GM12878 (cell line): Measurements from ENCODE around the gene PCDHGA7. TPM values are rescaled to one million over a fixed set of nuclear protein-coding genes. Genes with fewer than 3 reads are reported as not detected.

Experiments used
- ATAC-seq: fragments of 200-7000 bp; cut with Tn5 transposase; 3 replicates; pipeline ENCODE4 v1.9.1; 2020; ENCODE audit warnings: mild to moderate bottlenecking, moderate library complexity
- BruUV-seq: library from RNA; stranded (reverse); fragments of 400-500 nt; replicated peaks from 2 replicates; lab custom pipeline; 2021; lab: Mats Ljungman, UMichigan
- CTCF ChIA-PET: fragments of 300-600 bp; sonication (Branson Sonifier 250); formaldehyde crosslinking; extraction: SDS; loops from one replicate; lab custom pipeline; 2021; ENCODE audit warnings: inconsistent platforms; lab: Yijun Ruan, JAX
- POLR2A ChIA-PET: fragments of 350-600 bp; formaldehyde crosslinking; extraction: SDS; loops from one replicate; lab custom pipeline; 2021; ENCODE audit warnings: inconsistent platforms; lab: Charles Lee
- RAD21 ChIA-PET: fragments of 300-600 bp; sonication (Branson Sonifier 250); formaldehyde crosslinking; loops from one replicate; lab custom pipeline; 2023; ENCODE audit warnings: antibody characterized with exemption; ENCODE audit not compliant: unreplicated experiment; lab: Charles Lee
- SMC1A ChIA-PET: fragments of 300-600 bp; sonication (Branson Sonifier 250); formaldehyde crosslinking; loops from one replicate; lab custom pipeline; 2023; ENCODE audit not compliant: unreplicated experiment, uncharacterized antibody; lab: Charles Lee
- DNase-seq: peaks from one replicate; pipeline ENCODE4 v3.0.0-alpha.2; 2011; ENCODE audit warnings: low read depth, low spot score
- FAIRE-seq: peaks from 3 replicates; lab custom pipeline; 2011; peaks lifted over from hg19 to GRCh38; lab: Jason Lieb, UNC
- H2AFZ ChIP-seq: 2 replicates; pipeline ENCODE4 v1.6.0; 2011; ENCODE audit warnings: low read depth, low read length, control low read depth; ENCODE audit not compliant: control insufficient read depth
- H3K27ac ChIP-seq: 2 replicates; pipeline ENCODE4 v1.5.1; 2011; ENCODE audit warnings: control low read depth; ENCODE audit not compliant: control insufficient read depth, insufficient read depth
- H3K27me3 ChIP-seq, 2 experiments: replicated peaks in 1 of 2; 2 replicates each; pipeline versions ENCODE4 v1.6.0 to v1.6.1; 2011; ENCODE audit warnings: low read length in 1 of 2; ENCODE audit not compliant: control insufficient read depth in 2 of 2, insufficient read depth in 2 of 2
- H3K36me3 ChIP-seq, 2 experiments: 2 replicates each; pipeline ENCODE4 v1.5.1; 2011; ENCODE audit warnings: low read length in 1 of 2; ENCODE audit not compliant: control insufficient read depth in 2 of 2, insufficient read depth in 2 of 2
- H3K4me1 ChIP-seq: 2 replicates; pipeline ENCODE4 v1.6.1; 2011; ENCODE audit warnings: mild to moderate bottlenecking, low read length, moderate library complexity, mixed read lengths; ENCODE audit not compliant: control insufficient read depth, insufficient read depth
- H3K4me2 ChIP-seq: 2 replicates; pipeline ENCODE4 v1.6.0; 2011; ENCODE audit warnings: control low read depth; ENCODE audit not compliant: control insufficient read depth, insufficient read depth
- H3K4me3 ChIP-seq: fragments of 200-600 bp; sonication (generic); 2 replicates; pipeline ENCODE4 v1.5.1; 2016
- H3K79me2 ChIP-seq: 2 replicates; pipeline ENCODE4 v1.6.0; 2011; ENCODE audit warnings: low read length; ENCODE audit not compliant: control insufficient read depth, insufficient read depth
- H3K9ac ChIP-seq: 2 replicates; pipeline ENCODE4 v1.8.0; 2011; ENCODE audit warnings: low read length, control low read depth, mixed read lengths; ENCODE audit not compliant: control insufficient read depth, insufficient read depth
- H3K9me3 ChIP-seq: replicated peaks from 3 replicates; pipeline ENCODE4 v1.5.1; 2011; ENCODE audit warnings: mild to moderate bottlenecking, low read length; ENCODE audit not compliant: control insufficient read depth, insufficient read depth
- H4K20me1 ChIP-seq: 2 replicates; pipeline ENCODE4 v1.6.0; 2011; ENCODE audit not compliant: control insufficient read depth, insufficient read depth
- BMI1 ChIP-seq: fragments of 450-650 bp; IDR thresholded peaks from 2 replicates; pipeline ENCODE4 v1.6.1; 2016; ENCODE audit warnings: mild to moderate bottlenecking, moderate library complexity, borderline replicate concordance
- E2F4 ChIP-seq: IDR thresholded peaks from 2 replicates; pipeline ENCODE4 v1.6.1; 2012; ENCODE audit warnings: low read depth, low read length, improper control_type of control experiment
- FOXM1 ChIP-seq: IDR thresholded peaks from 2 replicates; pipeline ENCODE4 v1.6.1; 2012; ENCODE audit warnings: low read depth, mild to moderate bottlenecking, inconsistent platforms, low read length, moderate library complexity
- GABPA ChIP-seq: IDR thresholded peaks from 2 replicates; pipeline ENCODE4 v1.6.1; 2014; ENCODE audit warnings: antibody characterized with exemption, low read depth, mild to moderate bottlenecking, inconsistent platforms
- IKZF2 ChIP-seq, 2 experiments: fragments of 450-650 bp; IDR thresholded peaks; 2 replicates each; pipeline ENCODE4 v1.6.1; 2017; ENCODE audit warnings: mild to moderate bottlenecking in 2 of 2, moderate library complexity in 2 of 2
- LARP7 ChIP-seq: fragments of 450-650 bp; IDR thresholded peaks from 2 replicates; pipeline ENCODE4 v1.6.1; 2017; ENCODE audit warnings: mild to moderate bottlenecking
- POLR2A ChIP-seq: IDR thresholded peaks from 2 replicates; pipeline ENCODE4 v1.6.1; 2011; ENCODE audit warnings: low read depth, mild to moderate bottlenecking, low read length
- PRDM15 ChIP-seq: fragments of 450-650 bp; formaldehyde crosslinking; IDR thresholded peaks from 2 replicates; pipeline ENCODE4 v1.4.0; 2020; ENCODE audit warnings: mild to moderate bottlenecking, moderate library complexity
- RUNX3 ChIP-seq: IDR thresholded peaks from 2 replicates; pipeline ENCODE4 v1.6.1; 2012; ENCODE audit warnings: low read length, inconsistent platforms
- SKIL ChIP-seq: fragments of 450-650 bp; IDR thresholded peaks from 2 replicates; pipeline ENCODE4 v1.6.1; 2017; ENCODE audit warnings: mild to moderate bottlenecking, low read depth, inconsistent platforms; ENCODE audit not compliant: poor library complexity, severe bottlenecking
- SMC3 ChIP-seq: IDR thresholded peaks from 2 replicates; pipeline ENCODE4 v1.6.1; 2011; ENCODE audit warnings: low read length, improper control_type of control experiment, borderline replicate concordance
- SREBF1 ChIP-seq: IDR thresholded peaks from 2 replicates; pipeline ENCODE4 v1.6.1; 2012; ENCODE audit warnings: mild to moderate bottlenecking, low read length
- SUZ12 ChIP-seq: fragments of 200-600 bp; sonication (generic); IDR thresholded peaks from one replicate; pipeline ENCODE4 v1.6.1; 2018; ENCODE audit warnings: antibody characterized with exemption, mild to moderate bottlenecking; ENCODE audit not compliant: unreplicated experiment
- TBL1XR1 ChIP-seq: IDR thresholded peaks from 2 replicates; pipeline ENCODE4 v1.6.1; 2012; ENCODE audit warnings: low read depth, low read length, improper control_type of control experiment
- TCF3 ChIP-seq: IDR thresholded peaks from 2 replicates; pipeline ENCODE4 v1.6.1; 2012; ENCODE audit warnings: low read depth, mild to moderate bottlenecking, low read length, borderline replicate concordance; ENCODE audit not compliant: insufficient read depth
- YBX1 ChIP-seq: fragments of 450-650 bp; IDR thresholded peaks from 2 replicates; pipeline ENCODE4 v1.6.1; 2016; ENCODE audit warnings: antibody characterized with exemption
- ZNF207 ChIP-seq: fragments of 450-650 bp; IDR thresholded peaks from 2 replicates; pipeline ENCODE4 v1.6.1; 2014; ENCODE audit warnings: antibody characterized with exemption, mild to moderate bottlenecking, borderline replicate concordance
- WGBS: methylation state at CpG from one replicate; pipeline ENCODE4 v1.1.6; 2016; ENCODE audit warnings: low lambda C conversion rate; ENCODE audit not compliant: insufficient replicate concordance, insufficient coverage; ENCODE audit errors: missing lambda C conversion rate; 5-methylcytosine and 5-hydroxymethylcytosine counted together
- in situ Hi-C: fragments of 300-500 bp; cut with MboI; formaldehyde crosslinking; loops from 9 replicates; pipeline ENCODE4 v1.14.3; 2018; ENCODE audit warnings: mixed read lengths
- intact Hi-C: fragments of 100-400 bp; cut with micrococcal nuclease; formaldehyde crosslinking; loops from one replicate; pipeline ENCODE4 v1.14.2; 2022; ENCODE audit not compliant: unreplicated experiment
- polyA plus RNA-seq, 11 experiments: library from polyadenylated mRNA; depleted of rRNA in 4 of 11; unstranded in 6 of 11; stranded (reverse) in 5 of 11; fragments of >200 nt; fragmentation: Nextera tagmentation in 4 of 11; fragmentation: Illumina TruSeq in 1 of 11; extraction: Ambion mirVana in 4 of 11; extraction: Trizol in 1 of 11; gene quantifications; 1 replicate in 1 of 11; 2 replicates in 10 of 11; pipeline versions ENCODE4 v1.2.1 to v1.2.3, GENCODE V29; 2011 to 2016; ENCODE audit warnings: inconsistent platforms in 2 of 11, missing spikeins in 2 of 11, low read depth in 1 of 11
- total RNA-seq, 4 experiments: library from RNA; depleted of rRNA in 3 of 4; stranded (reverse); fragments of >200 nt in 3 of 4; fragmentation: Illumina TruSeq in 1 of 4; extraction: Trizol in 1 of 4; gene quantifications; 2 replicates each; pipeline versions ENCODE4 v1.2.1 to v1.2.3, GENCODE V29; 2013 to 2021

Gene PCDHGA7
- total and polyA plus RNA-seq, 10 of the 15 experiments (the other 5 are each of a cell fraction or from before 2014, with no cell fraction given): 0.01 to 0.18 (median 0.08) TPM; not detected in 3

- intact Hi-C loops: no loop called here
- TF ChIP-seq LARP7 (no peak), SMC3 (no peak), RUNX3 (no peak), PRDM15 (CRISPR knock-in tag) (no peak), ZNF207 (no peak), SREBF1 (no peak), FOXM1 (no peak), GABPA (no peak), E2F4 (no peak), IKZF2 (IDR thresholded peaks at IDR 0.05) (no peak), BMI1 (no peak), YBX1 (no peak), TBL1XR1 (no peak), POLR2A (no peak), SUZ12 (no peak), TCF3 (no peak), SKIL (no peak)
Observed at GRCh38 chr5:141366016-141366896, 16.3 kb upstream of the PCDHGA7 start.

More at GRCh38 chr5:141366016-141366896, 16.3 kb upstream of the PCDHGA7 start:
- Histone ChIP-seq H3K79me2 (no peaks in the 10 kb centered on the region), H3K4me3 (no peak overlapping the region), H2AFZ (no peak overlapping the region), H3K27me3 (no peaks in the 10 kb centered on the region; a peak in 1 of 4 replicates), H3K9ac (no peak overlapping the region), H3K27ac (no peak overlapping the region), H3K4me1 (no peaks in the 10 kb centered on the region), H4K20me1 (no peaks in the 10 kb centered on the region), H3K36me3 (no peaks in the 10 kb centered on the region), H3K9me3 (peaks cover 13% of the 10 kb centered on the region; the same call in 1 of the 3 replicates), H3K4me2 (no peak overlapping the region)
- ChIA-PET RAD21 (no interaction called here), SMC1A (no interaction called here), CTCF (interaction anchor here (1.3 kb wide), 1 partner anchor 197 kb away, joined by 3 read pairs; no protein-coding TSS in a partner anchor), POLR2A (no interaction called here)
- no TSS peak for BruUV-seq
- WGBS: 66% methylated on average over 46 of the region's 46 CpGs
- in situ Hi-C loops: no loop called here
- no peak for DNase-seq
- no peak for ATAC-seq
- no peak for FAIRE-seq
